ENCODE results near the gene SVOP. TPM values are rescaled to one million over a fixed set of nuclear protein-coding genes. Genes with fewer than 3 reads are reported as not detected.

Gene SVOP
- total RNA-seq, 6 experiments from 2014 or later = not detected

DNA sequence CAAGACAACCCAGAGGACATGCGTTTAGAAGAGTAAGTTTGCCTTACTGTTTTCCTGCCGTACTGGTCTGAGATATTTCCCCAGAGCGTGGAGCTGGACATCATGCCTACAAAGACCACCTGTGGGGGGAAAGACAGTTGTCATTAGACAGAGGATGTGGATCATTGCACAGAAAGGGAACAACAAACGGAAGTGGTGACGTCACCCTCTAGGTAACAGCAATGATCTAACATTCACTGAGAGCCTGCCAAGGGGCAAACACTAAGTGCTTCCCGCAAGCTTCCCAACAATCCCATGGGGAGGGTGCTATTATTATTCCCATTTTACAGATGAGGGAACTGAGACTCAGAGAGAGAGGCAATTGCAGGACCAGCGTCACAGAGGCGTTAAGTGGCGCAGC lies 48.5 kb downstream of the SVOP start:
- TF ChIP-seq POLR2A (IDR thresholded peaks at IDR 0.05) = no peak
- no peak for TF ChIP-seq CTCF (IDR thresholded peaks at IDR 0.05)
- intact Hi-C loops (cut with DNase I) = no loop called here
- ATAC-seq = peak in 1 of 4 donors; percentile 45
- DNase-seq = no peak
- Histone ChIP-seq H3K4me1 (no peaks in the 10 kb centered on the region), H3K9me3 (no peaks in the 10 kb centered on the region), H3K36me3 (no peaks in the 10 kb centered on the region), H3K4me3 (no peak overlapping the region), H3K27me3 (no peaks in the 10 kb centered on the region), H3K27ac (no peak overlapping the region)
- 81% methylated on average over 8 of the region's 9 CpGs for WGBS (ENCODE audit: insufficient coverage, low coverage, low lambda C conversion rate, missing lambda C conversion rate)

- TF ChIP-seq POLR2A (IDR thresholded peaks at IDR 0.05) = no peak
- no peak for TF ChIP-seq CTCF (IDR thresholded peaks at IDR 0.05)
- Histone ChIP-seq H3K9me3 (no peaks in the 10 kb centered on the region), H3K4me3 (no peak overlapping the region), H3K4me1 (no peaks in the 10 kb centered on the region), H3K27ac (no peak overlapping the region), H3K36me3 (no peaks in the 10 kb centered on the region), H3K27me3 (no peaks in the 10 kb centered on the region)
- intact Hi-C loops (cut with DNase I) = no loop called here
- no peak for DNase-seq
- WGBS (ENCODE audit: insufficient coverage, low coverage, low lambda C conversion rate, missing lambda C conversion rate) = 63% methylated on average over 2 of the region's 2 CpGs
- ATAC-seq = no peak
These were observed 51.2 kb downstream of the SVOP start for GRCh38 chr12:108969622-108970021.

GRCh38 chr12:108967869-108968540 lies 52.9 kb downstream of the SVOP start:
- Histone ChIP-seq H3K9me3 (no peaks in the 10 kb centered on the region), H3K4me1 (no peaks in the 10 kb centered on the region), H3K27ac (no peak overlapping the region), H3K4me3 (no peak overlapping the region), H3K27me3 (no peaks in the 10 kb centered on the region), H3K36me3 (no peaks in the 10 kb centered on the region)
- TF ChIP-seq POLR2A (IDR thresholded peaks at IDR 0.05) (no peak), CTCF (IDR thresholded peaks at IDR 0.05) (peak in 3 of 4 donors; percentile 39 to 50 (median 42))
- 34% methylated on average over 2 of the region's 2 CpGs for WGBS (ENCODE audit: insufficient coverage, low coverage, low lambda C conversion rate, missing lambda C conversion rate)
- intact Hi-C loops (cut with DNase I) = no loop called here
- peak; percentile 33 to 44 (median 37) for ATAC-seq
- DNase-seq = no peak

- no peak for TF ChIP-seq CTCF (IDR thresholded peaks at IDR 0.05)
- TF ChIP-seq POLR2A (IDR thresholded peaks at IDR 0.05) = no peak
- no peaks in the 10 kb centered on the region for H3K27me3 ChIP-seq
- 91% methylated on average over 7 of the region's 9 CpGs for WGBS (ENCODE audit: insufficient coverage, low coverage, low lambda C conversion rate, missing lambda C conversion rate)
- DNase-seq = no peak
- H3K27ac ChIP-seq = no peak overlapping the region
- H3K4me1 ChIP-seq = no peaks in the 10 kb centered on the region
- intact Hi-C loops (cut with DNase I) = no loop called here
- ATAC-seq = no peak
- no peak overlapping the region for H3K4me3 ChIP-seq
- no peaks in the 10 kb centered on the region for H3K9me3 ChIP-seq
- no peaks in the 10 kb centered on the region for H3K36me3 ChIP-seq
These were observed 54.3 kb downstream of the SVOP start for GRCh38 chr12:108966378-108967151.
